Measurements from ENCODE around the gene PRAMEF11. TPM values are rescaled to one million over a fixed set of nuclear protein-coding genes. Genes with fewer than 3 reads are reported as not detected.

PRAMEF11 gene
- total and polyA plus RNA-seq, 2 of the 8 experiments (the other 6 are each of a cell fraction or from before 2014, with no cell fraction given), result not detected

DNA sequence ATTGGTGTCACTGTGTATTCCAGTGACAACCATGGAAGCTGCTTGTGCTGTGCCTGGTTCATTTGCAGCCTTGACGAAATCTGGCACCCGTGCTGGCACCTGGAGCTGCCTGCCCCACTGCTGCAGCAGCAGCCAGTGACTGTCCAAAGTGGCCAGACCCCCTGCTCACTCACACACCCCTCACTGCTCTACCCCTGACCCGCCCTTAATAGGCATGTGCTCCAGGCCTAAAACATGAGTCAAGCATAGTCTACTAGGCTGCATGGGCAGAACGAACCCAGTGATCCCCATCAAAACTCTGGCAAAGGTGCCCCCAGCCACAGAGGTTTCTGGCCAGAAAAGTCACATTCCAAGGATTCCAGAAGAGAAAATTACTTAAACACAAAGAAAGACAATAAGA lies 32.3 kb downstream of the PRAMEF11 start:
- no peaks in the 10 kb centered on the region for H3K4me1 ChIP-seq (replicated peaks in 1 of 4; ENCODE audit: control insufficient read depth in 3 of 4, insufficient read depth in 4 of 4, low read length in 3 of 4)
- no peaks in the 10 kb centered on the region for H3K36me3 ChIP-seq (ENCODE audit: control insufficient read depth in 2 of 4, insufficient read depth in 4 of 4, low read length in 3 of 4)
- H2BK12ac ChIP-seq (ENCODE audit: low read depth, low read length), result no peak overlapping the region
- no peak overlapping the region for H3K18ac ChIP-seq (ENCODE audit: extremely low read depth, low read length)
- no peaks in the 10 kb centered on the region for H3K23me2 ChIP-seq (ENCODE audit: low read depth, low read length)
- H2BK15ac ChIP-seq (ENCODE audit: low read length), result no peak overlapping the region
- no peak overlapping the region for H3K4ac ChIP-seq (replicated peaks; ENCODE audit: insufficient read length, low read depth, low read length)
- 49% methylated on average over 4 of the region's 4 CpGs; no CpG with 5 or more reads in 1 of the 2 experiments for WGBS, 2 experiments (ENCODE audit: extremely low coverage in 1 of 2, insufficient coverage in 1 of 2, insufficient read length in 1 of 2, insufficient replicate concordance in 2 of 2, low coverage in 1 of 2, low lambda C conversion rate in 2 of 2, missing lambda C conversion rate in 1 of 2)
- H3K4me2 ChIP-seq (ENCODE audit: insufficient read depth in 1 of 2, low read depth in 2 of 2, low read length in 2 of 2), result no peak overlapping the region
- no peaks in the 10 kb centered on the region for H3K27me3 ChIP-seq (replicated peaks in 1 of 4; ENCODE audit: control insufficient read depth in 3 of 4, extremely low read depth in 1 of 4, insufficient read depth in 3 of 4, low read length in 3 of 4)
- no peaks in the 10 kb centered on the region for H4K20me1 ChIP-seq (replicated peaks in 1 of 2; ENCODE audit: control insufficient read depth in 1 of 2, insufficient read depth in 2 of 2, low read length in 2 of 2)
- peaks cover 22 to 24% of the 10 kb centered on the region in 2 experiments for H3K9me3 ChIP-seq (ENCODE audit: insufficient read depth in 2 of 2, low read depth in 1 of 2, low read length in 1 of 2)
- H3K14ac ChIP-seq (ENCODE audit: insufficient read length), result no peak overlapping the region
- H3K56ac ChIP-seq (replicated peaks; ENCODE audit: insufficient read length, low read depth, low read length), result no peak overlapping the region
- H2AFZ ChIP-seq (ENCODE audit: low read length), result no peak overlapping the region
- H4K5ac ChIP-seq (ENCODE audit: insufficient read length, low read depth, low read length), result no peak overlapping the region
- no peak overlapping the region for H2BK20ac ChIP-seq (ENCODE audit: low read length)
- ChIA-PET POLR2A (ENCODE audit: partially characterized antibody) (no interaction called here), CTCF (ENCODE audit: partially characterized antibody) (no interaction called here)
- no peaks in the 10 kb centered on the region for H3K79me2 ChIP-seq (ENCODE audit: control insufficient read depth in 1 of 2, insufficient read depth in 2 of 2, low read length in 2 of 2)
- H3K23ac ChIP-seq (ENCODE audit: insufficient read length), result no peak overlapping the region
- DNase-seq (ENCODE audit: low read depth in 1 of 2, low spot score in 2 of 2) (no peak), FAIRE-seq (no peak)
- no peak overlapping the region for H3K27ac ChIP-seq (ENCODE audit: low read depth, low read length)
- no peak overlapping the region for H2BK120ac ChIP-seq (replicated peaks; ENCODE audit: low read depth, low read length)
- H3K4me3 ChIP-seq (ENCODE audit: extremely low read depth in 1 of 4, insufficient read depth in 2 of 4, low read depth in 3 of 4, low read length in 4 of 4), result no peak overlapping the region
- no peak overlapping the region for H2AK5ac ChIP-seq (ENCODE audit: low read depth, low read length)
- no peak for TF ChIP-seq ZNF274 (IDR thresholded peaks at IDR 0.05; ENCODE audit: borderline replicate concordance, extremely low read depth, low read length)
- no peak for TF ChIP-seq NRF1 (IDR thresholded peaks at IDR 0.05; ENCODE audit: low read depth, low read length)
- TF ChIP-seq KDM5A (IDR thresholded peaks at IDR 0.05; ENCODE audit: low read length), result no peak
- TF ChIP-seq GABPA (IDR thresholded peaks at IDR 0.05; ENCODE audit: borderline replicate concordance, insufficient read depth, low read length), result no peak
- TF ChIP-seq MAFK (IDR thresholded peaks at IDR 0.05; ENCODE audit: low read depth, low read length), result no peak
- TF ChIP-seq, protein P1, sequence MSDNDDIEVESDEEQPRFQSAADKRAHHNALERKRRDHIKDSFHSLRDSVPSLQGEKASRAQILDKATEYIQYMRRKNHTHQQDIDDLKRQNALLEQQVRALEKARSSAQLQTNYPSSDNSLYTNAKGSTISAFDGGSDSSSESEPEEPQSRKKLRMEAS (IDR thresholded peaks at IDR 0.05), result no peak
- no peaks in the 10 kb centered on the region for H3K79me1 ChIP-seq (ENCODE audit: low read depth, low read length)
- no peak overlapping the region for H4K91ac ChIP-seq (replicated peaks; ENCODE audit: insufficient read length, low read length)
- H2BK5ac ChIP-seq (ENCODE audit: low read depth, low read length), result no peak overlapping the region
- no peak overlapping the region for H4K8ac ChIP-seq (ENCODE audit: extremely low read depth, insufficient read depth, low read length)
- H3K9ac ChIP-seq (replicated peaks in 1 of 4; ENCODE audit: extremely low read depth in 1 of 4, low read depth in 3 of 4, low read length in 3 of 4), result no peak overlapping the region
